GM12891 (cell line): ENCODE data around the gene AKR1B15.

Experiments used
- DNase-seq: peaks from one replicate; pipeline ENCODE4 v3.0.0; 2011; ENCODE audit warnings: low spot score; ENCODE audit not compliant: insufficient read length
- FAIRE-seq: peaks from 2 replicates; lab custom pipeline; 2011; peaks lifted over from hg19 to GRCh38; lab: Jason Lieb, UNC
- PAX5 ChIP-seq: IDR thresholded peaks from 2 replicates; pipeline ENCODE4 v1.6.1; 2011; ENCODE audit warnings: low read length, moderate library complexity, mild to moderate bottlenecking; ENCODE audit not compliant: insufficient read depth, severe bottlenecking
- POLR2A ChIP-seq: IDR thresholded peaks from 2 replicates; pipeline ENCODE4 v1.6.1; 2011; ENCODE audit warnings: low read depth, low read length, control low read depth
- POLR2AphosphoS5 ChIP-seq: IDR thresholded peaks from 2 replicates; pipeline ENCODE4 v1.6.1; 2011; ENCODE audit warnings: low read depth, low read length, control low read depth
- POU2F2 ChIP-seq: IDR thresholded peaks from 2 replicates; pipeline ENCODE4 v1.6.1; 2011; ENCODE audit warnings: low read depth, mild to moderate bottlenecking, control low read depth, low read length, moderate library complexity
- SPI1 ChIP-seq: IDR thresholded peaks from 2 replicates; pipeline ENCODE4 v1.6.1; 2011; ENCODE audit warnings: low read depth, low read length, control low read depth
- TAF1 ChIP-seq: IDR thresholded peaks from 2 replicates; pipeline ENCODE4 v1.6.1; 2011; ENCODE audit warnings: low read depth, low read length, control low read depth

The AKR1B15 gene

DNA sequence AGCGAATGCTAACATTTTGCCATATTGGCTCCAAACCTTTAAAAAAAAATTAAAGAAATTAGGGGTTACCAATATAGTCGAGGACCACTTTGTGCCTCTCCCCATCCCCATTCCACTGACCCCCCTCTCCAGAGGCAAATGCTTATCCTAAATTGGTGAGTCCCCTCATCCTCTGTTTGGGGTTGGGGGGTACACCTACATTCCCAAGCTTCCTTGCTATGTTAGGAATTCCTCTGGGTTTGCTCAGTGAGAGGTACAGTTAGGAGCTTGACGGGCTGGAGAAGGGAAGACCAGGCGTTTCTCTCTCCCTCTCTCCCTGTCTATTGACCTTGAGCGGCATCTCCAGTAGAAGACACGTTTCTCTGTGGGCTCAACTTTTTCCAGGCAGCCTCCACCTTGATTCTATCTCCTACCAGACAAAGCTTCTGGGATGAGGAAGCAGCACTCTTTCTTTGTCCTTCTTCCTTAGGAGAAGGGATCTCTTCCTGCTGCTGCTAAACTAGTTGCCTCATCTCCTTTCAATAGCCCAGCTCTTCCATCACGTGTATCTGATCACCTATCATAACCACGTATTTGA, 6.6 kb upstream of the AKR1B15 start:
- TF ChIP-seq POLR2AphosphoS5 (no peak), POLR2A (no peak), POU2F2 (no peak)
- FAIRE-seq = no peak
- no peak for DNase-seq

DNA sequence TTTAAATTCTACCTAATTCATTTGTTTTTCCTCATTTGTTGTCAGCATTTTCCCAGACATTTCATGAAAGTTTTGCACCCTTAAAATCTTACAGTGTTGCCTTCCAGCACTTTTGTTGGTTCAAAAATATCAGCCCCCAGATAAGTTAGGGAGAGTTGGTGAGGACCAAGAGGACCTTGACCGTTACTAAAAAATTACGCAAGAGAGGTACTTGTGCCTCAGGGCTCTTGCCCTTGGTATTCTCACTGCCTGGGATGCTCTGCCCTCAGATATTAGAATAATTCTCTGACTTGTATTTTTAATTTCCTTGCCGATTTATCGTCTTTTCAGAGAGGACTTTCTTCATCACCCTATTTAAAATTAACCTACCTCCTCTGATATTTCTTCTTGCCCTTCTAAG, 3.5 kb upstream of the AKR1B15 start:
- no peak for TF ChIP-seq POLR2A
- TF ChIP-seq TAF1 = no peak
- TF ChIP-seq PAX5 = no peak
- TF ChIP-seq POU2F2 = no peak
- no peak for TF ChIP-seq POLR2AphosphoS5
- TF ChIP-seq SPI1 = no peak
- FAIRE-seq = no peak

DNA sequence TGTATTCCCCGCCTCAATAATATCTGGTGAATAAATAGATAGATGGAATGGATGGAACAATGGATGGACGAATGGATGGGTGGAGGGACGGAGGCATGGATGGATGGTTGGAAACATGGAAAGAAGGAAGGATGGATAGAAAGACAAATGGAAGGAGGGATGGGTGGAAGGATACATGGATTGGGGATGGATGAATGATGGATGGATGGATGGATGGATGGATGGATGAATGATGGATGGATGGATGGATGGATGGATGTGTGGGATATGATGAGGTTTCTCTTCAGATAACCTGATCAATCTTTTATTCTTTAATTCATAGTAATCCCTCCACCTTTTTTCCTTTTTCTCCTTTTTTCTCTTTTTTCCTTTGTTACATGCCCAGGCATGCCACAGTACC, 3.0 kb upstream of the AKR1B15 start:
- no peak for DNase-seq
- no peak for FAIRE-seq
- TF ChIP-seq POLR2AphosphoS5 = no peak
- TF ChIP-seq POU2F2 = no peak
- TF ChIP-seq TAF1 = no peak
- TF ChIP-seq PAX5 = no peak
- TF ChIP-seq POLR2A = no peak
- TF ChIP-seq SPI1 = no peak

More for the DNA sequence above, 3.5 kb upstream of the AKR1B15 start:
- no peak for DNase-seq

DNA sequence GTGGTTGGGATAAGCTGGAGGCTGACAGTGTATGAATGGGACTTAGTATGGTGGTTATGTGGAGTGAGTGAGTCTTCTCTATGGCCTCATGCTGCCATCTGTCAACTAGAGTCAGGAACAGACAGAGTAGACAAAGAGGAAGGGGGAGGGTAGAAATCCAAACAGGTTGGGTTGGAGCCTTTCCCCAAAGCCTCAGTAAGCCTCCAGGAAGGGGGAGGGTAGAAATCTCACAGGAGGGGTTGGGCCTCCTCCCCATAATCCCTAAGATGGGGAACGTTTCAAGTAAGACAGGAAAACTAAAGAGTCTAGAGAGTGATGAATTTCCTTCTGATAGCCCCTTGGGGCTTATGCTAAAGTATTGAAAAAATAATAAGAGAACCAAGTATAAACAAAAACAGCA, 2.0 kb upstream of the AKR1B15 start:
- no peak for DNase-seq
- no peak for FAIRE-seq
- no peak for TF ChIP-seq POLR2A
- TF ChIP-seq TAF1 = no peak

DNA sequence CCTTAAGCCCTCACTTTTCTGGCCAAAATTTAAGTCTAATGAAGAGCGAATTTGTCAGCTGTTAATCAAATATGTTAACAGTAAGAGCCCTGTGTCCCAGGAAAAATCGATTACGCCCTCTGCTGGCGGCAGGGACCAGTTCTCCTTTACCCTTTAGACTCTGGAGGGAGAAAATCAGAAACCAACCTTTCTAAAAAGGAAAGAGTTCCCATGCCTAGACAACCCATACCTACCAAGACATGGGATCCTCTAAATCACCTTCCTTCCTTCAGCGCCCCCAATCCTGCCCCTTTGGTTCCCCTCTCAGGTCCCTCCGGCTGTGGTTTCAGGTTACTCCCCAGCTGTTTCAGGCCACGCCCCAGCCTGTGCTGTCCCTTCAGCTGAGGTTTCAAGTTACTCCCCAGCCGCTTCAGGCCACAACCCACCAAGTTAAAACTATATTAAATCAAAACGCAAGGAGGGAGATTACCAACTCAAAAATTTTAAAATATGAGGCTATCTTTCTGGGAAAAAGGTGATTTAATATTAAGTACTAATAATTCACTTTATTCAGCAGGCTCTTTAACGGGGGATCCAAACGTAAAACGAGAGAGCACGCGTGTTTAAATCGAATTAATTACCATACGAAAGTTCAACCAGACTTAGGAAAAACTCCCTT, 1.4 kb upstream of the AKR1B15 start:
- FAIRE-seq = peak; percentile 66
- DNase-seq = peak; percentile 27
- TF ChIP-seq POLR2A = no peak
- TF ChIP-seq SPI1 = peak; percentile 19; the same call in 1 of the 2 replicates

DNA sequence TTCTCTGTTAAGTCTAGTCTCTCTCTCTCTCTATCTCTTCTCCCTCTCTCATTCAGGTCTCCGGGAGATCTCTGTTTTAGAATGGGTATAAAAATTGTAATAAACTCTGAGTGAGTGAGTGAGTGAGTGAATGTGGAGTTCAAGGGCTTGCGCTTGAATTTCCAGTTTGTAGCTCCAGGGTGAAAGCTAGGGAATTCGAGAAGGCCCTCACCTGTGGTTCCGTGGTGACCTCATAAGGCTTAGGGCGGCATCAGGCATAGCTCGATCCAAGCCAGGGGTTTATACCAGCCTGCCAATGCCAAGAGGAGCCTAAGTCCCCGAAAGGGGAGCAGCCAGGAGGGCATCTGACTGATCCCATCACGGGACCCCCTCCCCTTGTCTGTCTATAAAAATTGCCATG, 456 bp downstream of the AKR1B15 start:
- no peak for DNase-seq
- FAIRE-seq = no peak
- TF ChIP-seq TAF1 = no peak
- TF ChIP-seq PAX5 = no peak
- no peak for TF ChIP-seq POLR2AphosphoS5
- no peak for TF ChIP-seq SPI1
- TF ChIP-seq POLR2A = no peak
- no peak for TF ChIP-seq POU2F2

DNA sequence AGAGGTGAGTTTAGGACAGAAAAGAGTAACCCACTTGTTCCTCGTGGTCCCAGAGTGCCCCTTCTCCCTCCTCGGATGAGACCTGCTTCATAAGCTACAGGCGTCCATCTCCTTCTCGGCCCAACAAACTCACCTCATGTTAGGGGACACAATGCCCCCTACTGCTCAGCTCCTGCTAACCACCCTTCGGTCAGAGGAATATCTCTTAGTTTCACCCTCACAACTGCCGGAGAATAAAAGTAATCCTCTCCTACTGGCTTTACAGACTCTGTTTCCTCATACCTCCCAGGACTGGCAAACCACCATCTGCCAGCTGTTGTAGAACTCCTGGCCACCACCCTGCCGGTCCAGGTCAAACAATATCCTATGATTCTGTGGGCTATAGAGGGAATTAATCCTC, 3.2 kb downstream of the AKR1B15 start:
- DNase-seq (no peak), FAIRE-seq (no peak)
- TF ChIP-seq POLR2AphosphoS5 (no peak), POLR2A (no peak), PAX5 (no peak), TAF1 (no peak), POU2F2 (no peak), SPI1 (no peak)

DNA sequence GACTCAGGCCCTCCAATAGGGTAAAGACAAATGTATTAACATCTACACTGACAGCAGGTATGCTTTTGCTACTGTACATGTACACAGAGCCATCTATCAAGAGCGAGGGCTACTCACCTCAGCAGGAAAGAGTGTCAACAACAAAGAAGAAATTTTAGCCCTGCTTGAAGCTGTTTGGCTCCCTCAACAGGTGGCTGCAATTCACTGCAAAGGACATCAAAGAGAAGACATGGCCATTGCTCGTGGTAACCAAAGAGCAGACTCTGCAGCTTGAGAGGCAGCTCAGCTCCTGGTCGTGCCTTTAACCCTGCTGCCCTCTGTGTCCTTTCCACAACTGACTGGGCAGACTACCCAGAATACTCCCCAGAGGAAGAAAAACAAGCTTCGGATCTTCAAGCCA, 5.1 kb downstream of the AKR1B15 start:
- TF ChIP-seq SPI1 (no peak), PAX5 (no peak), TAF1 (no peak)
- FAIRE-seq (no peak), DNase-seq (no peak)

DNA sequence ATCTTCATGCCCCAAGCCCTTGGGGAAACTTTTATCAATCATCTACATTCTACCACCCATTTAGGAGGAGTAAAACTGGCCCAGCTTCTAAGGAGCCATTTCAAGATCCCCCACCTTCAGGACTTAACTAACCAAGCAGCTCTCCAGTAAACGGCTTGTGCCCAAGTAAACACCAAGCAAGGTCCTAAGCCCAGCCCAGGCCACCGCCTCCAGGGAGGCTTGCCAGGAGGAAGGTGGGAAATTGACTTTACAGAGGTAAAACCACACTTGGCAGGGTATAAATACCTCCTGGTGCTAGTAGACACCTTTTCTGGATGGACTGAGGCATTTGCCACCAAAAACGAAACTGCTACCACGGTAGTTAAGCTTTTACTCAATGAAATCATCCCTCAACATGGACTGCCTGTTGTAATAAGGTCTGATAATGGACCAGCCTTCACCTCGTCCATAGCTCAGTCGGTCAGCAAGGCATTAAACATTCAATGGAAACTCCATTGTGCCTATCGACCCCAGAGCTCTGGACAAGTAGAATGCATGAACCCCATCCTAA, 5.6 kb downstream of the AKR1B15 start:
- TF ChIP-seq PAX5 = no peak
- no peak for TF ChIP-seq POLR2A
- TF ChIP-seq TAF1 = no peak
- no peak for TF ChIP-seq POLR2AphosphoS5
- TF ChIP-seq POU2F2 = no peak
- DNase-seq (no peak), FAIRE-seq (no peak)

DNA sequence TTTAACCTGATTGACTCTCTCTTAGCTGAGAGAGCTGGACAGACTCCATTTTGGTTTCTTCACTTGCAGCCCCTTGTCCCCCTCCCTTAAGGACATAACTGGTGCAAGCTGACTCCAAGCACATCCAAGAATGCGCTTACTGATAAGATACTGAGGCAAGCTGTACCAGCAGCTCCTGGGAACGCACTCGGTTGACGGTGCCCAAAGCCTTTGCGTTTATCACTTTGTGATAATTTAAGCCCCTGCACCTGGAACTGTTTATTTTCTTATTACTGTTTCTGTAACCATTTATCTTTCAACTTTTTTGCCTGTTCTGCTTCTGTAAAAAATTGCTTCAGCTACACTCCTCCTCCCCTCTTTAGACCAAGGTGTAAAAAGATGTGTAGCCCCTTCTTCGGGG, 8.5 kb downstream of the AKR1B15 start:
- FAIRE-seq (no peak), DNase-seq (no peak)
- TF ChIP-seq POLR2A (no peak), POLR2AphosphoS5 (no peak), SPI1 (no peak), PAX5 (no peak), TAF1 (no peak), POU2F2 (no peak)
